ENCODE measurements around the gene AZGP1.

GRCh38 chr7:99930376-99930775 is 45.5 kb downstream of the AZGP1 start:
- TF ChIP-seq BRCA1 (CRISPR knock-in tag; IDR thresholded peaks at IDR 0.05): no peak
- TF ChIP-seq POLR2A (IDR thresholded peaks at IDR 0.05; ENCODE audit: insufficient read depth in 1 of 2, low read depth in 2 of 2, low read length in 2 of 2): no peak
- TF ChIP-seq YY1 (IDR thresholded peaks at IDR 0.05; ENCODE audit: insufficient read depth, insufficient replicate concordance, low read depth, low read length): no peak
- TF ChIP-seq FOXK2 (IDR thresholded peaks at IDR 0.05): no peak
- TF ChIP-seq CTCF (CRISPR knock-in tag; IDR thresholded peaks at IDR 0.05): no peak
- TF ChIP-seq, protein P1, sequence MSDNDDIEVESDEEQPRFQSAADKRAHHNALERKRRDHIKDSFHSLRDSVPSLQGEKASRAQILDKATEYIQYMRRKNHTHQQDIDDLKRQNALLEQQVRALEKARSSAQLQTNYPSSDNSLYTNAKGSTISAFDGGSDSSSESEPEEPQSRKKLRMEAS (IDR thresholded peaks at IDR 0.05): no peak
- TF ChIP-seq AGO2 (optimal IDR thresholded peaks at IDR 0.05; ENCODE audit: low read depth, low read length): no peak
- no peak for TF ChIP-seq GABPA (IDR thresholded peaks at IDR 0.05; ENCODE audit: low read depth, low read length)
- TF ChIP-seq GABPA (CRISPR knock-in tag; IDR thresholded peaks at IDR 0.05; ENCODE audit: low read depth): no peak
- no peak for TF ChIP-seq ZNF776 (CRISPR knock-in tag; IDR thresholded peaks at IDR 0.05)
- TF ChIP-seq TCF7L2 (IDR thresholded peaks at IDR 0.05; ENCODE audit: low read depth, low read length): no peak
- no peak for TF ChIP-seq ZNF501 (CRISPR knock-in tag; IDR thresholded peaks at IDR 0.05)
- no peak for TF ChIP-seq ZNF784 (CRISPR knock-in tag; IDR thresholded peaks at IDR 0.05; ENCODE audit: borderline replicate concordance)
- TF ChIP-seq MYC (CRISPR knock-in tag; IDR thresholded peaks at IDR 0.05; ENCODE audit: borderline replicate concordance): no peak

Data from HepG2 (cell line).